Dedifferentiated amniotic fluid mesenchymal stem cell (primary cell): Measurements from ENCODE around the gene CYP11A1.

Source experiments
- DNase-seq: peaks from one replicate; pipeline ENCODE4 v3.0.0-alpha.2; 2016; ENCODE audit errors: extremely low spot score

The CYP11A1 gene

DNA sequence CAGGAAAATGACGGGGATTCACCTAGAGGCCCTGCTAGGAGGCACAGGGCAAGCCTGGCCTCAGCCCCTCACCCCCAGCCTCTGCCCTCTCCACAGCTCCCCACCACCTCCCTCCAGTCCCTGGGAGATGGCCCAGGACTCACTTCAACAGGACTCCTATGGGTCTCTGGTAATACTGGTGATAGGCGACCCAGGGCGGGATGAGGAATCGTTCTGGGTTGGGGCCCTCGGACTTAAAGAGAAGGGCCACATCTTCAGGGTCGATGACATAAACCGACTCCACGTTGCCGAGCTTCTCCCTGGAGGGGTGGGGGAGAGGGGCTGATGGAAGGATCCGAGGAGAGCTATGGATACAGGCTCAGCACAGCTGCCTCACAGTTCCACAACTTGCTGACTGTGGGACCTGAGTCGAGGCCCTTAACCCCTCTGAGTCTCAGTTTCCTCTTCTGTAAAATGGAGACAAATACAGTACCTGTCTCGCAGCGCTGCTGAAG, 19.6 kb downstream of the CYP11A1 start:
- no peak for DNase-seq

DNA sequence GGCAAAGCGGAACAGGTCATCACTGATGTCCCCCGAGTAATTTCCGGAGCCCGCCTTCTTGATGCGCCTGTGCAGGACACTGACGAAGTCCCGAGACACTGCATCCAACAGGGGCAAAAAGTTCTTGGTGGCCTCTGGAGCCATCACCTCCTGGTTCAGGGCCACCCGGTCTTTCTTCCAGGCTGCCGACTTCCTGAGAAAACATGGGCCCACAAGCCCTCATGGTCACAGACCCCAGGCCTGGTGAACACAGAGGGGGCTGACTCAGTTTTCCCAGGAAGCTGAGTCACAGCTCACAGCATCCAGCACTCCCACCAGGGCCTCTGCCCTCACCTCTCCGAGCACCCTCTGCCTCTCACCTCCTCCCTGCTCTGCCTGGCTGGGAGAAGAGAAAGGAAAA, 22.4 kb downstream of the CYP11A1 start:
- no peak for DNase-seq

DNA sequence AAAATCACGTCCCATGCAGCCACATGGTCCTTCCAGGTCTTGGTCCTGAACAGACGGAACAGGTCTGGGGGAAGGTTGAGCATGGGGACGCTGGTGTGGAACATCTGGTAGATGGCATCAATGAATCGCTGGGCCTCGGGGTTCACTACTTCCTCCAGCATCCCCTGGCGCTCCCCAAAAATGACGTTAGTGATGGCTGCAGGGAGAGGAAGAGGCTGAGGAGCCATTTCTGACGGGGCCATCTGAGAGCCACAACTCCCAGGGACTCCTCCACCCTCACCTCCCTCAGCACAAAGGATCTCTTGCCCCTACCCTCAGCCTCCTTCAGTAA, 23.7 kb downstream of the CYP11A1 start:
- DNase-seq, result no peak

- no peak for DNase-seq
Measured at GRCh38 chr15:74343127-74343796, 24.2 kb downstream of the CYP11A1 start.

DNA sequence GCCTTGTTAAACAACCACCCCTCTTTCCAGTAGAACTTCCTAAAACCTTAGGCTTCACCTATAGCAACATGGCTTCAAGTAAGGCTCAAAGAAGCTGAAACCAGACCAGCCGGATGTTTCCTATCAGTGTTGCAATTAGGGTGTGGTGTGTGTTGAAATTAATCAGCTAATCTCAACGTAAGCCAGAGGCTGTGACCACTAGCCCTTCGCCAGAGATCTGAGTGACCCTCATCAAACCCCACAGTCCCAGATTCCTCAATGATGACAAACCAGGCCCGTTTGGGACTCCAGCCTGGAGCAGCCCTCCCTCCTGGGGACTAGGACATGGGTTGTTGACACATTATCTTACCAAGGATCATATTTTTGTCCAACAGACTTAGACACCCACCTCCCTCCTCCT, 27.3 kb downstream of the CYP11A1 start:
- no peak for DNase-seq

- no peak for DNase-seq
Measured at GRCh38 chr15:74339371-74339770, 28.1 kb downstream of the CYP11A1 start.

DNA sequence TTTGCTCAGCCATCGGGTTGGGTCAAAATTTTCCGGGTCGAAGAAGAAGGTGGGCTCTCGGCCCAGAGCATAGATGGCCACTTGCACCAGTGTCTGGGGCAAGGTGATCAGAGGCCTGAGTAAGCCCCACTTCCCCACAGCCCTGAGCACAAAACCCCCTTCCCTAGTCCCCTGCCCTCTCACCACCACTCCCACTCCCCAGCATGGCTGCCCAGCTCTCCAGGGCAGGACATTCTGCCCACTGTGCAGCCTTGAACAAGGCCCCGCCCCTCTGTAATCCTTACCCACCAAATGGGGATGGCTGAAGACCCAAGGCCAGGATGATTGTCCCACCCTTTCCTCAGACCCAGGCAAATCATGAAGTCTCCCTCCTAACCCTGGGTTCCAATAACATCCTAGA, 28.8 kb downstream of the CYP11A1 start:
- no peak for DNase-seq

- no peak for DNase-seq
Measured at GRCh38 chr15:74337607-74338211, 29.7 kb downstream of the CYP11A1 start.

DNA sequence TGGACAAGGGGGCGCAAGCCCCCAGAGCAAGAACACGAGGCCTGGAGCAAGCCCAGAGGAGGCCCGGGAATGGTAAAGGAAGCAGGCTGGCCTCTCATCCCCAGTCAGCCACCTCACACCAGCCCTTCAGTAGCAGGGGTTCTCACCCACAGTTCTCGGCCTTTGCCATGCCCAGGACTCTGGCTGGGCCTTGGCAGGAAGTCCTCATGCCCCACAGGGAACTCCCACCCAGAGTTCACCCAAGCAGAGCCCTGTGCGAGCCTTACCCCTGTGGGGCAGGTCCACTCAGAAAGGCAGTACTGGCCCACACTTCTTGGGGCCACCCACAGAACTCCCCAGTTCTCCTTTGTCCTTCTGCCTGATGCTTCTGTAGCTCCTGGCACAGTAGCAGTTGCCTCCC, 30.3 kb downstream of the CYP11A1 start:
- no peak for DNase-seq

DNA sequence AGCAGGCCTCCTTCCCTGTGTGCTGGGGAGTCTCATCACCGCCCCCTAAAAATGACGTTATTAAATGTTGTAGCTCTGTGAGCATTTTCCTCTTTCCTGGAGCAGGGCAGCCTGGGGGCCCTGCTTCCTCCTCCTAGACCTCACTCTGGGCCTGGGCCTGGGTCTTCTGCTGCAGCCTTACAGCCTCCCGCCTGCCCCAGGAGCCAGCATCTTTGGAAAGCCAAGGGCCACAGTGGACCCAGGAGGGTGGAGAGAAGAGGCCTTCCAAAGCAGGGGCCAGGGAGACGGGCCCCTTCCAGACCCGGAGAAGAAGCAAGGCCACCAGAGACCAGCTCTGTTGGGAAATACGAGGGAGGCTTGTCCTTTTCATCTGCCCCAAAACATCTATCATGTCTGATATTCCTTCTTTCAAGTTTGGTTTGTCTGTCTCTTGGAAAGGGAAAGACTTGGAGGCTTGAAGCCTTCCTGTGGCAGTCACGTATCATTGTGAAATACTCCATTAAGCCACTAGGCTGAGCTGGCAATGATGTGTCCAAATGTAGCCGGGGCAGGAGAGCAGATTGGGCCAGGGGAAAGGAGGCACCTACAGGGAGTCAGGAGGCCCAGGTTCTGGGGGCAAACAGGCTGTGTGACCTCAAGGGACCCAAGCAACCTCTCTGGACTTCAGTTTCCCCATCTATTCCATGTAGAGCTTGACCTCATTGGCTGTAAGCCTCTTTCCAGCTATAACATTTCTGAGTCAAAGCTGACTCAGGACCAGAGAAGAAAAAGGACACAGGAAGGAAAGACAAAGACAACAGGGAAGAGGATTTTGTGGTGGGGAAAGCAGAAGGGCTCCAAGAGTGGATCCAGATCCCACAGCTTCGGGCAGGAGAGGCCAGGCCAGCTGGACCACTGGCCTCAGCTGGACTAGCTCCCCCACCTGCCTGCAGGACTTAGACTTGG, 31.1 kb downstream of the CYP11A1 start:
- DNase-seq, result no peak

DNA sequence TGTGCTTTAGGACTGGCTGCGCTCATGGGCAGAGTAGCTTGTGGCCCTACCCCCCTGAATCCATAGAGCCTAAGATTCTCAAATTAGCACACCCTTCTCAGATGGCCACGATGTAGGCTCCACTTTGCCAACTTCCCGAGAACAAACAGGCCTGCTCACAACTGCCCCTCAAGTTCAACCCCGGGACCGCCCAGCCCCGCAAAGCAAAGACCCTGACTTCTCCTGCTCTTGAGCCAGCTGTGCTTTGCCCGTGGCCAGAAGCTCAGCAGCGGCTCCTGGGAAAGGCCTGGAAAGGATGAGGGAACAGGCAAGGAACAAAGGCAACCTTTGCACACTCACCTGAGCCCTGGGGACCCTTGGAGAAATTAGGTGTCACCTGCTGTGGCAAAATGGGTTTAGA, 32.0 kb downstream of the CYP11A1 start:
- DNase-seq, result no peak

DNA sequence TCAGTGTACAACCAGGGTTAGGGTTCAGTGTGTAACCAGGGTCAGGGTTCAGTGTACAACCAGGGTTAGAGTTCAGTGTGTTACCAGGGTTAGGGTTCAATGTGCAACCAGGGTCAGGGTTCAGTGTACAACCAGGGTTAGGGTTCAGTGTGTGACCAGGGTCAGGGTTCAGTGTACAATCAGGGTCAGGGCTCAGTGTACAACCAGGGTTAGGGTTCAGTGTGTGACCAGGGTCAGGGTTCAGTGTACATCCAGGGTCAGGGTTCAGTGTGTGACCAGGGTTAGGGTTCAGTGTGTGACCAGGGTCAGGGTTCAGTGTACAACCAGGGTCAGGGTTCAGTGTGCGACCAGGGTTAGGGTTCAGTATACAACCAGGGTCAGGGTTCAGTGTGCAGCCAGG, 33.3 kb downstream of the CYP11A1 start:
- DNase-seq, result no peak

DNA sequence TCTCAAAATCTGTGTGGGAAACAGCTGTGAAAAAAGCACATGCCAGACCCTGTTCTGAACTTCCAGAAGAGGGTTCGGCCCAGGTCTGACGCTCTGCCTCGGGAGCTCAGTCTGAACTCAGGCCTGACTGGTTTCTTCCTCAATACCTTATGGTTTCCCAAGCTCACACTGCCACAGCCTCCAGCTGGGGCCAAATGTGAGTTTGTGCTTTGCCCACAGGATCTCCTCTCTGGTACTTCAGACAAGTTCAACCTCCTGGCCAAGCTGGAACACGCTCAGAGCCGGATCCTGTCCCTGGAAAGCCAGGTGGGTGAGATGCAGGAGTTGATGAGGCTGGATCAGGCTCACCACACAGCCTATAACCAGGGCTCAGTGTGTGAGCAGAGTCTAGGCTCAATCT, 33.8 kb downstream of the CYP11A1 start:
- DNase-seq, result no peak

DNA sequence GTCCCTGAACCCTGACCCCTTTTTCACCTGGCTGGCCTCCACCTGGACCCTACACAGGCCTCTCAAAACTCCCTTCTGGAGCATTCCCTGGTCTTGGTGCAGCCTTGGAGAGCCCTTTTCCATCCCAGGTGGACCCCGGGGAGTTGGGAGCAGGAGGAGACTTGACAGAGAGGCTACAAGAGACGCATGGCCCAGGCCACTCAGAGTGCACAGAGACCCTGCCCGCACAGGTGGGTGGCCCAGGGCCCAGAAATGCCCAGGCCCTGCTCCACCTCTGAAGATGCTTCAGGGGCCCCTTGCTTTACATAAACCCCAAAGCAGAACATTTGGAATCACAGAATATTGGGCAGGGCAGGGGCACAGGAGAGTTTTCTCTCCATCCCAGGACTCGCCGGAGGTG, 34.4 kb downstream of the CYP11A1 start:
- no peak for DNase-seq

- DNase-seq, result no peak
Measured at GRCh38 chr15:74332611-74333010, 34.8 kb downstream of the CYP11A1 start.

DNA sequence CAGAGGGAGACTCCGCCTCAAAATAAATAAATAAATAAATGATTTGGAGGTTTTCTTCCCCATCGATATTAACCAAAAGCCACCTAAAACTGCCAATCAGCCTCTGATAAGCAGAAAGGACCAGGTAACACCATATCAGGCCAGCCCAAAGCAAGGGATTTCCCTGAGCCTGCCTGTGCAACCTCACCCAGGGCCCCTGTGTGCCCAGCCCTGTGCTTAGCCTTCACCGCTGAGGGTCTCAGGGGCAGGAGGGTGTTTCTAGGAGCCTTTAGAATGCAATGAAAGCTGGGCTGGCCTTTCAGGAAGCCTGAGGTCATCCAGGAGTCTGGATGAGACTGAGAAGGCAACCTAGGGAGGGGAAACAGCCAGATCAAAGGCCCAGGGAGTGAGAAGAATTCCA, 35.4 kb downstream of the CYP11A1 start:
- no peak for DNase-seq

DNA sequence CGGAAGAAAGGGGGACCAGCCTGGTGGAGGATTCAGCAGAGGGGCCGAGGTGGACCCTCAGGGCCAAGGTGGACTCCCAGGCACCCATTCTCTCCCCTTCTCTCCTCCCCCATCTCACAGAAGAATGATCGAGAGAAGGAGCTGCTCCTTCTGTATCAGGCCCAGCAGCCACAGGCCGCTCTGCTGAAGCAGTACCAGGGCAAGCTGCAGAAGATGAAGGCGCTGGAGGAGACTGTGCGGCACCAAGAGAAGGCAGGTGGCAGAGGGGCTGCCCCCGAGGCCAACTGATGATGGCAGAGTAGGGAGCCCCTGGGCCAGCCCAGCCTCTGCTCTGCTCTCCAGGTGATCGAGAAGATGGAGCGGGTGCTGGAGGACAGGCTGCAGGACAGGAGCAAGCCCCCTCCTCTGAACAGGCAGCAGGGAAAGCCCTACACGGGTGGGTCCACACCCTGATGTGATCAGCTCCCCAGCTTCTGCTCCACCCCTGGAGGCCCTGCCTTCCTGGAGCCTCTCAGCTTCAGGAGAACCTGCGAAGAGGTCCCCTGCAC, 36.5 kb downstream of the CYP11A1 start:
- no peak for DNase-seq

DNA sequence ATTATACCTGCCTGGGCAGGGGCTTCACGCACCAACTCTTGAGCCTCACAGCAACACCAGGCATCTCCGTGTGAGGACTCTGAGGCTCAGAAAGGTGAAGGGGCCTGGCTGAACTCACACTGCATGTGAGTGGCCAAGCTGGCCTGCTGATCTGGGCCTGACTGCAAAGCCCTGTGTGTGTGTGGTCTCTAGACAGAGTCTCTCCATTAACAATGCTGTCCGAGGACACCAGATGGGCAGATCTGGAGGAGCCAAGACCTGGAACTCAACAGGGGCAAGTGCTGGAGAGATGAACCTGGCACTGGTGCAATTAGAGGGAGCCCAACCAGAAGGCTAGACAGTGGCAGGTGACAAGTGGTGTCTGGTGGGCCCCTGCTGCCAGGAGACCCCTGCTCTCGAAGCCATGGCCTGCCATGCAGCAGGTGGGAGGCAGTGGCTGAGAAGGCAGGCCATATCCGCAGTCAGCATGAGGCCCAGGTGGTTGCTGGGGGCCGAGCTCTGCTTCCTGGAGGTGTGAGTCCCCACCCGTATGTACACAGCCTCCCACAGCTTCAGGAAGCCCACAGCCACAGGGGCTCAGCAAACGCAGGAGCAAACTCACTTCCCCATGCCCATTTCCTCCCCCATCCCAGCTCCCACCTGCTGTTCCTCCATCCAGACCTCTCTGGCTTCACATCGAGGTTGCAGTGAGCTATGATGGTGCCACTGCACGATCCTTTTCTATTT, 39.0 kb downstream of the CYP11A1 start:
- DNase-seq, result no peak

- DNase-seq, result no peak
Measured at GRCh38 chr15:74327756-74328155, 39.7 kb downstream of the CYP11A1 start.

DNA sequence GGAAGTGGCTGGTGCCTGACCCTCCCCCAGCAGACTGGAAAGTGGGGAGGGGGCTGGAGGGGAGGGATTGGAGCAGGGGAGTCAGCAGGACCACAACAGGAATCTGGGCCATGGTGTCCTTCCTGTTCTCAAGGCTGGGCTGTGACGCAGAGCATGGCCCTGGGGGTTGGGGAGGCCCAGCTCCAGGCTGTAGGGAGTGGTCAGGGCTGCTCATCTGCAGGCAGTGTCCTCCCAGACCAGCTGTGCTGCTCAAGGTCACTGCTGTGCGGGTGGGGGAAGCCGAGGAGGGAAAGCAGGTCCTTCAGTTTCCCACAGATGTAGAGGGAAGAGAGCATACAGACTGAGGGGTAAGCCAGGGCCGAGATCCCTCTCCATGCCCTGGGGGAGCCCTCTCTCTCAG, 40.7 kb downstream of the CYP11A1 start:
- no peak for DNase-seq

DNA sequence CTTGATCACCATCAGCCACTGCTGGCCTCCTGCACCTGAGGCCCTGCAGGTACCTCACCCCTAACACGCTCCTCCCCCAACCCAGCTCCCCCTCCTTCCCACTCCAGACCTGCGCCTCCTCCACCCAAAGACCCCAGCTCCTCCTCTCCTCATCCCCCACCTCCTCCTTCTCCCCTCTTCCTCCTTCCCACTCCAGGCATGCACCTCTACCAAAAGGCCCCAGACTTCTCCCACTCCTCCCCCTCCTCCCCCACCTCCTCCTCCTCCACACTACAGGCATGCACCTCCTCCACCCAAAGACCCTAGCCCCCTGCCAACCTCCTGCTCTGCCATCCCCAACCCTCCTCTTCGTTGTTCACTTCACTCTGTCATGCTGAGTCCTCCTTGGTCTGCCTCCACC, 42.7 kb downstream of the CYP11A1 start:
- DNase-seq, result no peak
